Endothelial cell of umbilical vein (primary cell): ENCODE data around the gene ADGRG1. TPM values are rescaled to one million over a fixed set of nuclear protein-coding genes. Genes with fewer than 3 reads are reported as not detected.

Experiments
- BruUV-seq: library from RNA; stranded (reverse); fragments of 400-500 nt; replicated peaks from 2 replicates; lab custom pipeline; 2021; lab: Mats Ljungman, UMichigan
- CTCF ChIA-PET: fragments of 300-600, 350-600 bp; sonication (Branson Sonifier 250); formaldehyde crosslinking; loops from one replicate; lab custom pipeline; 2021; ENCODE audit warnings: antibody characterized with exemption, inconsistent platforms; lab: Charles Lee
- POLR2A ChIA-PET: fragments of 300-600, 350-600 bp; sonication (Branson Sonifier 250); formaldehyde crosslinking; loops from one replicate; lab custom pipeline; 2021; ENCODE audit warnings: antibody characterized with exemption, inconsistent platforms; lab: Charles Lee
- DNase-seq: peaks from one replicate; pipeline ENCODE4 v3.0.0-alpha.2; 2011; ENCODE audit warnings: low read depth, low spot score
- FAIRE-seq: peaks from 2 replicates; lab custom pipeline; 2011; peaks lifted over from hg19 to GRCh38; lab: Jason Lieb, UNC
- H2AFZ ChIP-seq: 2 replicates; pipeline ENCODE4 v1.6.0; 2012; ENCODE audit warnings: low read depth, low read length, control low read depth, inconsistent platforms
- H3K27ac ChIP-seq: 2 replicates; pipeline ENCODE4 v1.5.1; 2011; ENCODE audit warnings: low read depth, mild to moderate bottlenecking, control low read depth, low read length, moderate library complexity; ENCODE audit not compliant: insufficient read depth
- H3K27me3 ChIP-seq, 2 experiments: 2 replicates each; pipeline versions ENCODE4 v1.6.0 to v1.6.1; 2011; ENCODE audit warnings: low read length in 2 of 2, mixed read lengths in 1 of 2; ENCODE audit not compliant: control insufficient read depth in 2 of 2, insufficient read depth in 2 of 2
- H3K36me3 ChIP-seq, 2 experiments: 2 replicates in 1 of 2; 3 replicates in 1 of 2; pipeline ENCODE4 v1.5.1; 2011; ENCODE audit warnings: low read length in 2 of 2, mild to moderate bottlenecking in 1 of 2, moderate library complexity in 1 of 2; ENCODE audit not compliant: control insufficient read depth in 2 of 2, insufficient read depth in 2 of 2; ENCODE audit errors: extremely low read depth in 1 of 2
- H3K4me1 ChIP-seq: 3 replicates; pipeline ENCODE4 v1.5.1; 2011; ENCODE audit warnings: mild to moderate bottlenecking, low read length; ENCODE audit not compliant: control insufficient read depth, insufficient read depth; ENCODE audit errors: extremely low read depth
- H3K4me2 ChIP-seq: 2 replicates; pipeline ENCODE4 v1.6.1; 2011; ENCODE audit warnings: low read length, control low read depth, mixed read lengths; ENCODE audit not compliant: insufficient read depth
- H3K4me3 ChIP-seq, 3 experiments: fragments of 200-600 bp in 1 of 3; sonication (generic), shearing (Covaris generic) in 1 of 3; replicated peaks in 1 of 3; 2 replicates each; pipeline ENCODE4 v1.5.1; 2011 to 2016; ENCODE audit warnings: control low read depth in 3 of 3, low read length in 3 of 3, mild to moderate bottlenecking in 2 of 3, inconsistent platforms in 1 of 3, low read depth in 1 of 3, moderate library complexity in 1 of 3; ENCODE audit not compliant: insufficient read depth in 1 of 3
- H3K79me2 ChIP-seq: 2 replicates; pipeline ENCODE4 v1.6.0; 2012; ENCODE audit warnings: low read length, inconsistent platforms; ENCODE audit not compliant: control insufficient read depth, insufficient read depth
- H3K9ac ChIP-seq: replicated peaks from 2 replicates; pipeline ENCODE3; 2011; ENCODE audit warnings: low read length, control low read depth; ENCODE audit not compliant: insufficient read depth; ENCODE audit errors: extremely low read depth
- H3K9me1 ChIP-seq: replicated peaks from 3 replicates; pipeline ENCODE4 v1.6.0; 2011; ENCODE audit warnings: mild to moderate bottlenecking, low read length; ENCODE audit not compliant: control insufficient read depth, insufficient read depth; ENCODE audit errors: extremely low read depth
- H3K9me3 ChIP-seq: replicated peaks from 2 replicates; pipeline ENCODE4 v1.5.1; 2012; ENCODE audit warnings: low read length, inconsistent platforms; ENCODE audit not compliant: control insufficient read depth, insufficient read depth
- H4K20me1 ChIP-seq: replicated peaks from 2 replicates; pipeline ENCODE3; 2011; ENCODE audit warnings: mild to moderate bottlenecking, low read length; ENCODE audit not compliant: control insufficient read depth, insufficient read depth; ENCODE audit errors: extremely low read depth
- CTCF ChIP-seq, 2 donors: IDR thresholded peaks; 1 replicate in 1 of 2; 2 replicates in 1 of 2; pipeline ENCODE4 v1.5.1; 2011; ENCODE audit warnings: low read length in 2 of 2, mild to moderate bottlenecking in 2 of 2, moderate library complexity in 2 of 2, control low read depth in 1 of 2, inconsistent platforms in 1 of 2, low read depth in 1 of 2; ENCODE audit not compliant: insufficient read depth in 1 of 2; ENCODE audit errors: extremely low read depth in 1 of 2
- EZH2 ChIP-seq: IDR thresholded peaks from 2 replicates; pipeline ENCODE4 v1.6.1; 2012; ENCODE audit warnings: borderline replicate concordance, low read depth, mild to moderate bottlenecking, moderate library complexity, low read length, inconsistent platforms; ENCODE audit not compliant: severe bottlenecking
- FOS ChIP-seq: IDR thresholded peaks from 2 replicates; pipeline ENCODE4 v1.6.1; 2011; ENCODE audit warnings: mild to moderate bottlenecking, low read length, moderate library complexity, borderline replicate concordance; ENCODE audit not compliant: insufficient read depth
- GATA2 ChIP-seq: IDR thresholded peaks from 2 replicates; pipeline ENCODE4 v1.7.0; 2011; ENCODE audit warnings: low read depth, mild to moderate bottlenecking, moderate library complexity, mixed read lengths, low read length; ENCODE audit not compliant: insufficient read length, insufficient read depth
- JUN ChIP-seq: IDR thresholded peaks from 2 replicates; pipeline ENCODE4 v1.6.1; 2011; ENCODE audit warnings: borderline replicate concordance, low read depth; ENCODE audit not compliant: insufficient read length, insufficient read depth
- MYC ChIP-seq: IDR thresholded peaks from one replicate; pipeline ENCODE4 v1.6.1; 2011; ENCODE audit warnings: mild to moderate bottlenecking, low read depth, low read length
- POLR2A ChIP-seq: IDR thresholded peaks from 2 replicates; pipeline ENCODE4 v1.6.1; 2012; ENCODE audit warnings: low read depth, mild to moderate bottlenecking, control low read depth, low read length
- POLR2AphosphoS5 ChIP-seq: IDR thresholded peaks from 2 replicates; pipeline ENCODE4 v1.6.1; 2012; ENCODE audit warnings: low read depth, mild to moderate bottlenecking, control low read depth, low read length, moderate library complexity; ENCODE audit not compliant: insufficient read depth
- dilution Hi-C: fragments of 300-500 bp; cut with MboI; formaldehyde crosslinking; loops from one replicate; pipeline ENCODE4 v1.15.0; 2019; ENCODE audit warnings: low sequenced_read_pairs; ENCODE audit not compliant: extremely low pct_ligation_motif_present
- intact Hi-C: fragments of 100-400 bp; cut with micrococcal nuclease; formaldehyde crosslinking; loops from one replicate; pipeline ENCODE4 v1.10.0; 2022
- polyA plus RNA-seq, 4 experiments: library from polyadenylated mRNA; depleted of rRNA in 3 of 4; stranded (reverse) in 3 of 4; unstranded in 1 of 4; fragments of >200 nt; gene quantifications; 2 replicates each; pipeline versions ENCODE4 v1.2.1 to v1.2.3, GENCODE V29; 2011 to 2012; ENCODE audit warnings: missing spikeins in 1 of 4
- total RNA-seq: library from RNA; stranded (reverse); gene quantifications from 2 replicates; pipeline ENCODE4 v1.2.3, GENCODE V29; 2021
- TF ChIP-seq, protein P1 (sequence below): IDR thresholded peaks from 2 replicates; pipeline ENCODE4 v1.6.1; 2011; ENCODE audit not compliant: insufficient read depth, insufficient read length

The ADGRG1 gene
- total and polyA plus RNA-seq, 2 donors (not counting 3 experiments of a cell fraction or from before 2014, with no cell fraction given), result 45.6 to 92.5 TPM

DNA sequence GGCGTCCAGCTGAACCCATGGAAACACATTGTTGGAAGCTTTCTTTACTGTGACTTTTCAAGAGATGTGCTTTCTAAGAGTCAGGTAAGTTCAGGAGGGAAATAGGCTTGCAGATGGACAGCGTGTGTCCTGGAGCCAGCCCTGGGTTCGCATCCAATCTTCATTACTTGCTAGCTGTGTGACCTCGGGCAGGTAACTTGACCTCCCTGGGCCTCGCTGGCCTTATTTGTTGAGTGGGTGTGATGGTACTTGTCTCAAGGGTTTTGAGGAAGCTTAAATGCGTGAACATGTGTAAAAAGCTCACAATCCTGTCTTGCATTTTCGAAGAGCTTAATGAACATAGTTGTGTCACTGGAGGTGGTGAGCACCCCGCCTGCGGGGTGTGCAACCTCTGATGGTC lies 11.8 kb downstream of the ADGRG1 start:
- DNase-seq (no peak), FAIRE-seq (no peak)
- Histone ChIP-seq H3K9me1 (no peaks in the 10 kb centered on the region), H4K20me1 (no peaks in the 10 kb centered on the region), H3K4me3 (no peak overlapping the region), H3K27me3 (no peaks in the 10 kb centered on the region), H3K27ac (no peak overlapping the region), H2AFZ (no peak overlapping the region), H3K36me3 (no peaks in the 10 kb centered on the region), H3K79me2 (peaks cover 37% of the 10 kb centered on the region), H3K9ac (no peak overlapping the region), H3K9me3 (no peaks in the 10 kb centered on the region), H3K4me2 (no peak overlapping the region), H3K4me1 (peaks cover 31% of the 10 kb centered on the region)
- CTCF ChIA-PET, result interaction anchor here (1.1 to 4.0 kb wide), 4 partner anchors 8 to 49 kb away, joined by 4 to 28 read pairs (median 16); partner anchors contain the start of gene ADGRG1
- dilution Hi-C loops, result no loop called here
- intact Hi-C loops, result loop anchor here (10.0 kb wide), 1 partner anchor 165 kb away; no protein-coding TSS in a partner anchor
- POLR2A ChIA-PET, result no interaction called here
- TF ChIP-seq FOS (no peak), CTCF (IDR thresholded peaks at IDR 0.05; ENCODE audit: extremely low read depth in 1 of 2, insufficient read depth in 1 of 2, low read depth in 1 of 2, low read length in 2 of 2) (no peak), POLR2A (no peak), JUN (no peak), EZH2 (no peak), POLR2AphosphoS5 (no peak), MYC (no peak), GATA2 (no peak)
- TF ChIP-seq, protein P1, sequence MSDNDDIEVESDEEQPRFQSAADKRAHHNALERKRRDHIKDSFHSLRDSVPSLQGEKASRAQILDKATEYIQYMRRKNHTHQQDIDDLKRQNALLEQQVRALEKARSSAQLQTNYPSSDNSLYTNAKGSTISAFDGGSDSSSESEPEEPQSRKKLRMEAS, result no peak
- no TSS peak for BruUV-seq
